K562 (cell line): ENCODE results near the gene MRPL27. TPM values are rescaled to one million over a fixed set of nuclear protein-coding genes. Genes with fewer than 3 reads are reported as not detected.
A peak's percentile ranks its signal among the peaks of the same experiment; 100 is the strongest.

Experiments used
- BRCA1 ChIP-seq, 2 experiments: fragments of 450-650 bp in 1 of 2; sonication (generic) in 1 of 2; formaldehyde crosslinking in 1 of 2; IDR thresholded peaks; 2 replicates each; pipeline versions ENCODE4 v1.5.0 to v1.6.1; 2017 to 2020; ENCODE audit warnings: mild to moderate bottlenecking in 1 of 2, missing genetic modification reagents in 1 of 2
- CBFA2T3 ChIP-seq: fragments of 450-650 bp; IDR thresholded peaks from 2 replicates; pipeline ENCODE4 v1.6.1; 2017
- CBX3 ChIP-seq, 2 experiments: IDR thresholded peaks; 1 replicate in 1 of 2; 2 replicates in 1 of 2; pipeline ENCODE4 v1.6.1; 2012; ENCODE audit warnings: inconsistent platforms in 2 of 2, low read length in 2 of 2, borderline replicate concordance in 1 of 2, control low read depth in 1 of 2
- CBX5 ChIP-seq: IDR thresholded peaks from 2 replicates; pipeline ENCODE4 v1.6.1; 2014; ENCODE audit warnings: low read depth, borderline replicate concordance
- CREB3 ChIP-seq: fragments of 450-650 bp; conservative IDR thresholded peaks from 2 replicates; pipeline ENCODE4 v1.6.1; 2016; ENCODE audit warnings: missing genetic modification characterization, low read depth, mild to moderate bottlenecking, missing compliant biosample characterization, moderate library complexity
- CREBBP ChIP-seq: IDR thresholded peaks from one replicate; pipeline ENCODE4 v1.6.1; 2012; ENCODE audit warnings: low read depth, mild to moderate bottlenecking, control low read depth, inconsistent platforms, low read length
- GABPA ChIP-seq: fragments of 200-800 bp; sonication (Bioruptor generic); conservative IDR thresholded peaks from 2 replicates; pipeline ENCODE4 v1.6.1; 2016; ENCODE audit warnings: low read depth, missing genetic modification characterization, missing compliant biosample characterization
- GTF2A2 ChIP-seq: IDR thresholded peaks from 2 replicates; pipeline ENCODE4 v1.6.1; 2016; ENCODE audit warnings: mild to moderate bottlenecking, missing genetic modification characterization, missing compliant biosample characterization
- GTF2E2 ChIP-seq: fragments of 200-800 bp; sonication (Bioruptor generic); IDR thresholded peaks from 2 replicates; pipeline ENCODE4 v1.6.1; 2016; ENCODE audit warnings: missing genetic modification characterization, missing compliant biosample characterization
- HMGXB4 ChIP-seq: sonication (generic); formaldehyde crosslinking; IDR thresholded peaks from 2 replicates; pipeline ENCODE4 v1.8.1; 2023; ENCODE audit warnings: mild to moderate bottlenecking, missing genetic modification reagents
- NR1H2 ChIP-seq: sonication (generic); formaldehyde crosslinking; IDR thresholded peaks from 2 replicates; pipeline ENCODE4 v1.4.0; 2020; ENCODE audit warnings: mild to moderate bottlenecking, missing genetic modification reagents
- PYGO2 ChIP-seq: fragments of 450-650 bp; IDR thresholded peaks from 2 replicates; pipeline ENCODE4 v1.6.1; 2016; ENCODE audit warnings: mild to moderate bottlenecking, missing genetic modification characterization, moderate library complexity, missing compliant biosample characterization
- RBM22 ChIP-seq: fragments of 200-400 bp; formaldehyde crosslinking; IDR thresholded peaks from 2 replicates; pipeline ENCODE4 v1.6.1; 2018; ENCODE audit warnings: low read length, low read depth; ENCODE audit not compliant: poor library complexity, severe bottlenecking
- RHOXF2B ChIP-seq: fragments of 250-450 bp; sonication (Bioruptor Pico); conservative IDR thresholded peaks from 2 replicates; pipeline ENCODE4 v1.5.1; 2021
- SMARCC2 ChIP-seq: fragments of 450-650 bp; IDR thresholded peaks from 2 replicates; pipeline ENCODE4 v1.6.1; 2017; ENCODE audit warnings: antibody characterized with exemption, moderate library complexity, mild to moderate bottlenecking, low read depth
- TAL1 ChIP-seq: fragments of 450-650 bp; IDR thresholded peaks from 2 replicates; pipeline ENCODE4 v1.6.1; 2016; ENCODE audit warnings: mild to moderate bottlenecking
- U2AF1 ChIP-seq: fragments of 200-400 bp; formaldehyde crosslinking; optimal IDR thresholded peaks from 2 replicates; pipeline ENCODE3; 2017; ENCODE audit warnings: mild to moderate bottlenecking, low read depth, low read length, moderate library complexity
- ZKSCAN3 ChIP-seq: fragments of 250-450 bp; sonication (Bioruptor Pico); IDR thresholded peaks from 2 replicates; pipeline ENCODE4 v1.4.0; 2020
- ZNF24 ChIP-seq: fragments of 450-650 bp; IDR thresholded peaks from 2 replicates; pipeline ENCODE4 v1.6.1; 2016
- ZSCAN32 ChIP-seq: fragments of 450-650 bp; formaldehyde crosslinking; IDR thresholded peaks from 2 replicates; pipeline ENCODE4 v1.4.0; 2020; ENCODE audit warnings: mild to moderate bottlenecking, moderate library complexity
- polyA plus RNA-seq, 8 experiments: library from polyadenylated mRNA; depleted of rRNA in 4 of 8; stranded (reverse) in 5 of 8; unstranded in 3 of 8; fragments of >200 nt; fragmentation: Nextera tagmentation in 2 of 8; fragmentation: Illumina TruSeq in 1 of 8; extraction: Ambion mirVana in 2 of 8; extraction: Trizol in 1 of 8; gene quantifications; 2 replicates each; pipeline versions ENCODE4 v1.2.1 to v1.2.3, GENCODE V29; 2011 to 2014; ENCODE audit warnings: inconsistent platforms in 1 of 8, missing spikeins in 1 of 8
- total RNA-seq, 7 experiments: library from RNA; depleted of rRNA in 6 of 7; stranded (reverse); fragments of >200 nt in 6 of 7; fragmentation: Illumina TruSeq in 2 of 7; extraction: Trizol in 2 of 7; gene quantifications; 2 replicates each; pipeline versions ENCODE4 v1.2.1 to v1.2.3, GENCODE V29; 2011 to 2021; ENCODE audit warnings: low replicate concordance in 1 of 7
- TF ChIP-seq, protein P1 (sequence below): fragments of 250-450 bp; sonication (Bioruptor Pico); IDR thresholded peaks from 2 replicates; pipeline ENCODE4 v1.8.0; 2022; ENCODE audit warnings: inconsistent platforms, mild to moderate bottlenecking, moderate library complexity, borderline replicate concordance
- TF ChIP-seq, protein P2 (sequence below): fragments of 250-450 bp; sonication (Bioruptor Pico); IDR thresholded peaks from 2 replicates; pipeline ENCODE4 v1.4.0; 2020; ENCODE audit warnings: mild to moderate bottlenecking, moderate library complexity, borderline replicate concordance

The MRPL27 gene
- total and polyA plus RNA-seq, 9 of the 15 experiments (the other 6 are each of a cell fraction or from before 2014, with no cell fraction given) = 96.3 to 401 (median 142) TPM

DNA sequence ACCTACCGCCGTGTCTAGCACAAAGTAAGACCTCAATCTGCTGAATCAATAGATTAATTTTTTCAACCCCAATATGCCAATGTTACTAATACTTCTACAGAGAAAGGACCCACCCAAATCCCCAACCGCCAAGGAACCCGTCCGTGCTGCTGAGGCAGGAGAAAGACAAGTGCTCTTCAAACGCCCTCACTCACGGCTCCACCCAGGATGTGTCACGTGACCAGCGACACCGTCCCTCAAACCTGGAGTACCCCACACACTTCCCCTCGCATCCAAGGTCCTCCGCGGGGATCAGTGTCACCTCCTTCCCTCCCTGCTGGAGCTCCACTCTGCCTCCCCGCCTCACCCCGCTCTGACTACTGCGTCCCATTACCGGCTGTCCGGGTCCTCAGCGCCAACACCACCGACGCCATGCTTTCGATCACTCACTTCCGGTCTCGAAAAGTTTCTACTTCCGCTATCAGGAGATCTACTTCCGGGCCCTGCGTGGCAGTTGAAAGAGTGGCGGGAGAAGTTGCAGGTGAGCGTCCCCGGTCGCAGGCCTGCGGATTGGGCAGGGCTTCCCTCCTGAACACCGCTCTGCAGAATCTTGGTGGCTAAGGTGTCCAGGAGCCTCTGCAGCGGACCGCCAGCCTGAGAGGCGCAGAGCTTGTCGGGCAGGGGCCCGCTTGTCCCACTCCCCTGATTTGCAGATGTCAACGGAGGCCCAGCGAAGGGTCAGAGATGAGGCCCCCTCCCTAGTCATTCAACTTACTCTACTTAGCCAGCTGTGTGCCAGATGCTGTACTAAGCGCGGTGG is at the start of gene MRPL27, which contains the start of gene EME1 (continued):
- TF ChIP-seq HMGXB4 (CRISPR knock-in tag) (peak; percentile 34; the same call in 1 of the 2 replicates), TAL1 (no peak), GTF2A2 (tag) (no peak), ZNF24 (0 out of 2 replicates have a peak, but pooled peaks have one; percentile 11), GTF2E2 (tag) (peak; percentile 95), ZKSCAN3 (CRISPR knock-in tag) (no peak), U2AF1 (no peak), CREB3 (tag) (no peak; the same call in 1 of the 2 replicates), NR1H2 (CRISPR knock-in tag) (peak; percentile 98), PYGO2 (tag) (no peak), CREBBP (no peak), SMARCC2 (no peak), RBM22 (no peak), CBX5 (no peak), CBFA2T3 (no peak), RHOXF2B (CRISPR knock-in tag) (no peak), CBX3 (IDR thresholded peaks at IDR 0.05; ENCODE audit: borderline replicate concordance in 1 of 2, low read length in 2 of 2) (no peak; a peak in 1 of 3 replicates), ZSCAN32 (CRISPR knock-in tag) (no peak), BRCA1 (IDR thresholded peaks at IDR 0.05) (no peak), BRCA1 (CRISPR knock-in tag; IDR thresholded peaks at IDR 0.05) (no peak), GABPA (tag) (peak; percentile 100)
- TF ChIP-seq, protein P1, sequence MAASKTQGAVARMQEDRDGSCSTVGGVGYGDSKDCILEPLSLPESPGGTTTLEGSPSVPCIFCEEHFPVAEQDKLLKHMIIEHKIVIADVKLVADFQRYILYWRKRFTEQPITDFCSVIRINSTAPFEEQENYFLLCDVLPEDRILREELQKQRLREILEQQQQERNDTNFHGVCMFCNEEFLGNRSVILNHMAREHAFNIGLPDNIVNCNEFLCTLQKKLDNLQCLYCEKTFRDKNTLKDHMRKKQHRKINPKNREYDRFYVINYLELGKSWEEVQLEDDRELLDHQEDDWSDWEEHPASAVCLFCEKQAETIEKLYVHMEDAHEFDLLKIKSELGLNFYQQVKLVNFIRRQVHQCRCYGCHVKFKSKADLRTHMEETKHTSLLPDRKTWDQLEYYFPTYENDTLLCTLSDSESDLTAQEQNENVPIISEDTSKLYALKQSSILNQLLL (CRISPR knock-in tag) = no peak
- TF ChIP-seq, protein P2, sequence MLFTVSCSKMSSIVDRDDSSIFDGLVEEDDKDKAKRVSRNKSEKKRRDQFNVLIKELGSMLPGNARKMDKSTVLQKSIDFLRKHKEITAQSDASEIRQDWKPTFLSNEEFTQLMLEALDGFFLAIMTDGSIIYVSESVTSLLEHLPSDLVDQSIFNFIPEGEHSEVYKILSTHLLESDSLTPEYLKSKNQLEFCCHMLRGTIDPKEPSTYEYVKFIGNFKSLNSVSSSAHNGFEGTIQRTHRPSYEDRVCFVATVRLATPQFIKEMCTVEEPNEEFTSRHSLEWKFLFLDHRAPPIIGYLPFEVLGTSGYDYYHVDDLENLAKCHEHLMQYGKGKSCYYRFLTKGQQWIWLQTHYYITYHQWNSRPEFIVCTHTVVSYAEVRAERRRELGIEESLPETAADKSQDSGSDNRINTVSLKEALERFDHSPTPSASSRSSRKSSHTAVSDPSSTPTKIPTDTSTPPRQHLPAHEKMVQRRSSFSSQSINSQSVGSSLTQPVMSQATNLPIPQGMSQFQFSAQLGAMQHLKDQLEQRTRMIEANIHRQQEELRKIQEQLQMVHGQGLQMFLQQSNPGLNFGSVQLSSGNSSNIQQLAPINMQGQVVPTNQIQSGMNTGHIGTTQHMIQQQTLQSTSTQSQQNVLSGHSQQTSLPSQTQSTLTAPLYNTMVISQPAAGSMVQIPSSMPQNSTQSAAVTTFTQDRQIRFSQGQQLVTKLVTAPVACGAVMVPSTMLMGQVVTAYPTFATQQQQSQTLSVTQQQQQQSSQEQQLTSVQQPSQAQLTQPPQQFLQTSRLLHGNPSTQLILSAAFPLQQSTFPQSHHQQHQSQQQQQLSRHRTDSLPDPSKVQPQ (CRISPR knock-in tag) = no peak
